Measurements from ENCODE around the gene STIM1. TPM values are rescaled to one million over a fixed set of nuclear protein-coding genes. Genes with fewer than 3 reads are reported as not detected.

STIM1 gene
- total and polyA plus RNA-seq, 10 of the 15 experiments (the other 5 are each of a cell fraction or from before 2014, with no cell fraction given), result 8.6 to 57.7 (median 29.3) TPM

DNA sequence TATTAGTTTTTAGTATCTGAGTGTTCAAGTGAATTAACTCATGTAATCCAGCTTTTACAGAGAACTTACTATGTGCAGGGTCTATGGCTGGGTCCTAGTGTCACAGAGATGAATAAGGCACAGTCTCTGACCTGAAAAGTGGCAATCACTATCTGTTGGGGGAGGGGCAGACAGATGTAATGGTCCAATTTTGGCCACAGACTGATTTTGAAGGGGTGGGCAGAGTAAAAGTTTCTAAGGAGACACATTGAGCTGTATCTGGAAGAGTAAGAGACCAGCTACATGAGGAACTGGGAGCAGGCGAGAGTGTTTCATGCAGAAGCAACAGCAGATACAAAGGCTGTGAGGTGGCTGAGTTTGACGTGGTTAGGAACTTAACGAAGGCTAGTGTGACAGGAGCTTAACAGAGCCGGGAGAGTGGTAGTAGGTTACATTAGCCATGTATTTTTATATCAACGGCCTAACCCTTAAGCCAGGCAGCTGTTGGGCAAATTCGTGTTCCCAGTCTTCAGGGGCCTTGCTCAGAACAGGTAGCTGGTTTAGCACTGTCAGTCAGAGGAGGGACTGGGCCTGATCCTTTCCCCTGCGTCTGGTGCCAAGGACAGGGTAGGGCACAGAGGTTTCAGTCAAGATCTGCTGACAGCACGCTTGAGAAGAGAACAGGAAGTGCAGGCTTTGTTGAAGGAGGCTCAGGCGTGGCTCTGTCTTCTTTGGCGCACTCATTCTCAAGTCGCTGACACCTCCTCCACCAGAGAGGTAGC lies 1.4 kb upstream of the STIM1 start (continued):
- TF ChIP-seq CHD1 (IDR thresholded peaks at IDR 0.05; ENCODE audit: low read depth, low read length), result no peak
- peak; percentile 12 for TF ChIP-seq SMAD1 (IDR thresholded peaks at IDR 0.05; ENCODE audit: low read depth, partially characterized antibody)
- TF ChIP-seq NBN (IDR thresholded peaks at IDR 0.05), result no peak; the same call in 1 of the 2 replicates
- TF ChIP-seq MTA3 (IDR thresholded peaks at IDR 0.05; ENCODE audit: borderline replicate concordance, low read length), result 0 out of 2 replicates have a peak, but pooled peaks have one; percentile 39
- TF ChIP-seq TARDBP (IDR thresholded peaks at IDR 0.05; ENCODE audit: borderline replicate concordance), result no peak
- peak; percentile 41; the same call in 1 of the 2 replicates for TF ChIP-seq MXI1 (IDR thresholded peaks at IDR 0.05; ENCODE audit: low read depth, low read length)
- TF ChIP-seq SREBF1 (IDR thresholded peaks at IDR 0.05; ENCODE audit: low read length), result no peak

DNA sequence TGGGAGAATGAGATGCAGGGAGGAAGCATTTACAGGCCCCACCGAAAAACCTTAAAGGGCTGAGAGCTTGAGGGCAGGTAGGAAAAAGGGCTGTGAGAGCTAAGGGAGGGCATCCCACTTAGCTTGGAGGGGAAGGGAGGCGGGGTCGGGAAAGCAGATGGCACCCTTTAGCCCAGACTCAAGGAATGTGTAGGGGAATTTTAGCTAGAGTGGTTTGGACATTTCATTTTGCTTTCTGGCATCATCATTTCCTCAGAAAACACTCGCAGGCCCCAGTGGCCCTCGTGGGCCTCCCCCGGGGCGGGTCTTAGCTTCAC lies 846 bp upstream of the STIM1 start:
- peak overlapping the region; percentile 57; the same call in 1 of the 2 replicates for H3K4me3 ChIP-seq
- WGBS (ENCODE audit: insufficient coverage, insufficient replicate concordance, low lambda C conversion rate, missing lambda C conversion rate), result under 1% methylated on average over 7 of the region's 7 CpGs
- H3K9ac ChIP-seq (ENCODE audit: control insufficient read depth, insufficient read depth, low read length), result peak overlapping the region; percentile 95
- CTCF ChIA-PET, result interaction anchor here (0.6 to 39.6 kb wide), 54 partner anchors 5 to 1884 kb away, joined by 3 to 1047 read pairs (median 7); partner anchors contain the start of genes PGAP2, RHOG and STIM1
- FAIRE-seq (no peak), ATAC-seq (no peak), DNase-seq (ENCODE audit: low read depth, low spot score) (no peak)
- intact Hi-C loops (cut with micrococcal nuclease; ENCODE audit: unreplicated experiment), result loop anchor here (2.0 kb wide), 3 partner anchors 24 to 94 kb away; no protein-coding TSS in a partner anchor
- in situ Hi-C loops (cut with MboI), result loop anchor here (25.0 kb wide), 2 partner anchors 1483 to 1833 kb away; partner anchors contain the start of genes OR51B5, TRIM22 and TRIM5
- BruUV-seq (replicated peaks), result no TSS peak
- peak overlapping the region; percentile 99 for H3K4me2 ChIP-seq (ENCODE audit: control insufficient read depth, insufficient read depth)
- H2AFZ ChIP-seq (ENCODE audit: control insufficient read depth, low read depth, low read length), result peak overlapping the region; percentile 97
- POLR2A ChIA-PET, result interaction anchor here (0.6 to 13.2 kb wide), 24 partner anchors 10 to 218 kb away, joined by 3 to 405 read pairs (median 4); partner anchors contain the start of genes NUP98, PGAP2 and RHOG
- SMC1A ChIA-PET (ENCODE audit: uncharacterized antibody, unreplicated experiment), result interaction anchor here (0.5 to 21.1 kb wide), 43 partner anchors 9 to 328 kb away, joined by 3 to 805 read pairs (median 6); partner anchors contain the start of genes PGAP2 and RHOG
- RAD21 ChIA-PET (ENCODE audit: unreplicated experiment), result interaction anchor here (0.7 to 16.5 kb wide), 46 partner anchors 10 to 333 kb away, joined by 3 to 605 read pairs (median 7); partner anchors contain the start of genes PGAP2 and RHOG
- peaks cover 42% of the 10 kb centered on the region for H3K79me2 ChIP-seq (ENCODE audit: control insufficient read depth, insufficient read depth, low read length)
- H3K27ac ChIP-seq (ENCODE audit: control insufficient read depth, insufficient read depth), result peak overlapping the region; percentile 97
- H3K27me3 ChIP-seq (replicated peaks in 1 of 2; ENCODE audit: control insufficient read depth in 2 of 2, insufficient read depth in 2 of 2, low read length in 1 of 2), result no peaks in the 10 kb centered on the region
- H4K20me1 ChIP-seq (ENCODE audit: control insufficient read depth, insufficient read depth), result no peaks in the 10 kb centered on the region
- no peaks in the 10 kb centered on the region for H3K36me3 ChIP-seq (ENCODE audit: control insufficient read depth in 2 of 2, insufficient read depth in 2 of 2, low read length in 1 of 2)
- H3K4me1 ChIP-seq (ENCODE audit: control insufficient read depth, insufficient read depth, low read length), result peaks cover 30% of the 10 kb centered on the region
- no peaks in the 10 kb centered on the region for H3K9me3 ChIP-seq (replicated peaks; ENCODE audit: control insufficient read depth, insufficient read depth, low read length)
- TF ChIP-seq RAD51 (IDR thresholded peaks at IDR 0.05) (peak; percentile 16; the same call in 1 of the 2 replicates), SMARCA5 (IDR thresholded peaks at IDR 0.05) (peak; percentile 22; the same call in 1 of the 2 replicates), DPF2 (IDR thresholded peaks at IDR 0.05) (no peak), RCOR1 (conservative IDR thresholded peaks at IDR 0.05; ENCODE audit: low read depth, low read length) (no peak), KDM1A (IDR thresholded peaks at IDR 0.05; ENCODE audit: borderline replicate concordance) (no peak), SIX5 (IDR thresholded peaks at IDR 0.05; ENCODE audit: low read depth, low read length, severe bottlenecking) (no peak), HDGF (IDR thresholded peaks at IDR 0.05) (peak; percentile 86; the same call in 1 of the 2 replicates), POU2F2 (IDR thresholded peaks at IDR 0.05; ENCODE audit: borderline replicate concordance, low read depth, low read length) (no peak), PML (IDR thresholded peaks at IDR 0.05; ENCODE audit: low read length) (peak; percentile 50; the same call in 1 of the 2 replicates), MXI1 (IDR thresholded peaks at IDR 0.05; ENCODE audit: low read depth, low read length) (no peak), SP1 (IDR thresholded peaks at IDR 0.05; ENCODE audit: low read depth, low read length) (peak; percentile 3), JUND (IDR thresholded peaks at IDR 0.05; ENCODE audit: low read depth, low read length) (0 out of 2 replicates have a peak, but pooled peaks have one; percentile 41), POLR2AphosphoS5 (IDR thresholded peaks at IDR 0.05; ENCODE audit: low read length) (peak; percentile 46), CHD1 (IDR thresholded peaks at IDR 0.05; ENCODE audit: low read depth, low read length) (0 out of 2 replicates have a peak, but pooled peaks have one; percentile 68), TARDBP (IDR thresholded peaks at IDR 0.05; ENCODE audit: borderline replicate concordance) (no peak)
- TF ChIP-seq, protein P1, sequence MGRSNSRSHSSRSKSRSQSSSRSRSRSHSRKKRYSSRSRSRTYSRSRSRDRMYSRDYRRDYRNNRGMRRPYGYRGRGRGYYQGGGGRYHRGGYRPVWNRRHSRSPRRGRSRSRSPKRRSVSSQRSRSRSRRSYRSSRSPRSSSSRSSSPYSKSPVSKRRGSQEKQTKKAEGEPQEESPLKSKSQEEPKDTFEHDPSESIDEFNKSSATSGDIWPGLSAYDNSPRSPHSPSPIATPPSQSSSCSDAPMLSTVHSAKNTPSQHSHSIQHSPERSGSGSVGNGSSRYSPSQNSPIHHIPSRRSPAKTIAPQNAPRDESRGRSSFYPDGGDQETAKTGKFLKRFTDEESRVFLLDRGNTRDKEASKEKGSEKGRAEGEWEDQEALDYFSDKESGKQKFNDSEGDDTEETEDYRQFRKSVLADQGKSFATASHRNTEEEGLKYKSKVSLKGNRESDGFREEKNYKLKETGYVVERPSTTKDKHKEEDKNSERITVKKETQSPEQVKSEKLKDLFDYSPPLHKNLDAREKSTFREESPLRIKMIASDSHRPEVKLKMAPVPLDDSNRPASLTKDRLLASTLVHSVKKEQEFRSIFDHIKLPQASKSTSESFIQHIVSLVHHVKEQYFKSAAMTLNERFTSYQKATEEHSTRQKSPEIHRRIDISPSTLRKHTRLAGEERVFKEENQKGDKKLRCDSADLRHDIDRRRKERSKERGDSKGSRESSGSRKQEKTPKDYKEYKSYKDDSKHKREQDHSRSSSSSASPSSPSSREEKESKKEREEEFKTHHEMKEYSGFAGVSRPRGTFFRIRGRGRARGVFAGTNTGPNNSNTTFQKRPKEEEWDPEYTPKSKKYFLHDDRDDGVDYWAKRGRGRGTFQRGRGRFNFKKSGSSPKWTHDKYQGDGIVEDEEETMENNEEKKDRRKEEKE (IDR thresholded peaks at IDR 0.05), result peak; percentile 72; the same call in 1 of the 2 replicates

Data from GM12878 (cell line).